CD4-positive, alpha-beta T cell treated with Interferon alpha-2 for 1 hour (primary cell): ENCODE measurements around the gene TADA1.

Experiments used
- DNase-seq, 2 donors: peaks; one replicate each; pipeline ENCODE4 v3.0.0-alpha.2; 2020 to 2022

The TADA1 gene

GRCh38 chr1:166875734-166876539 is at the start of gene TADA1:
Gene TADA1 (minus strand): TSS chr1:166876264. CDS start chr1:166876233, 31 bp downstream.
- DNase-seq: peak; percentile 96 to 97

- DNase-seq: no peak
Measured at GRCh38 chr1:166924823-166925541, 48.9 kb upstream of the TADA1 start.

GRCh38 chr1:166920561-166921475 is 44.8 kb upstream of the TADA1 start:
- DNase-seq: no peak

- no peak for DNase-seq
Measured at GRCh38 chr1:166918956-166919316, 42.9 kb upstream of the TADA1 start.

GRCh38 chr1:166918088-166918955 is 42.3 kb upstream of the TADA1 start:
- DNase-seq: no peak

- no peak for DNase-seq
Measured at GRCh38 chr1:166915941-166916340, 39.9 kb upstream of the TADA1 start.

- no peak for DNase-seq
Measured at GRCh38 chr1:166915042-166915441, 39.0 kb upstream of the TADA1 start.

- no peak for DNase-seq
Measured at GRCh38 chr1:166914111-166914510, 38.0 kb upstream of the TADA1 start.

GRCh38 chr1:166911624-166912023 is 35.6 kb upstream of the TADA1 start:
- DNase-seq: no peak

- peak; percentile 78 to 84 for DNase-seq
Measured at GRCh38 chr1:166910396-166910994, 34.4 kb upstream of the TADA1 start.

GRCh38 chr1:166908942-166909341 is 32.9 kb upstream of the TADA1 start:
- DNase-seq: no peak

- peak in 1 of 2 donors; percentile 4 for DNase-seq
Measured at GRCh38 chr1:166907763-166908162, 31.7 kb upstream of the TADA1 start.

- no peak for DNase-seq
Measured at GRCh38 chr1:166907051-166907450, 31.0 kb upstream of the TADA1 start.

GRCh38 chr1:166906647-166907046 is 30.6 kb upstream of the TADA1 start:
- no peak for DNase-seq

- DNase-seq: no peak
Measured at GRCh38 chr1:166905900-166906299, 29.8 kb upstream of the TADA1 start.

GRCh38 chr1:166905136-166905535 is 29.1 kb upstream of the TADA1 start:
- no peak for DNase-seq

GRCh38 chr1:166903232-166903631 is 27.2 kb upstream of the TADA1 start:
- DNase-seq: no peak

GRCh38 chr1:166902279-166902678 is 26.2 kb upstream of the TADA1 start:
- DNase-seq: peak; percentile 10 to 12

GRCh38 chr1:166900987-166901386 is 24.9 kb upstream of the TADA1 start:
- no peak for DNase-seq

- no peak for DNase-seq
Measured at GRCh38 chr1:166899769-166900168, 23.7 kb upstream of the TADA1 start.

GRCh38 chr1:166895766-166896165 is 19.7 kb upstream of the TADA1 start:
- DNase-seq: no peak

GRCh38 chr1:166889776-166890175 is 13.7 kb upstream of the TADA1 start:
- DNase-seq: no peak
